Activated CD8-positive, alpha-beta memory T cell treated with anti-CD3 and anti-CD28 coated beads for 1 hour (primary cell): Measurements from ENCODE around the gene SETD1B.
"Not testable (repeated sequence)": the region's sequence is repeated elsewhere in the genome, so short reads cannot be mapped to it uniquely, and the experiment has no call there.

ENCODE experiments used
- DNase-seq, 2 donors: peaks; one replicate each; pipeline ENCODE4 v3.0.0-alpha.2; 2020; ENCODE audit warnings: low read depth in 1 of 2; ENCODE audit errors: extremely low read depth in 1 of 2

The SETD1B gene

DNA sequence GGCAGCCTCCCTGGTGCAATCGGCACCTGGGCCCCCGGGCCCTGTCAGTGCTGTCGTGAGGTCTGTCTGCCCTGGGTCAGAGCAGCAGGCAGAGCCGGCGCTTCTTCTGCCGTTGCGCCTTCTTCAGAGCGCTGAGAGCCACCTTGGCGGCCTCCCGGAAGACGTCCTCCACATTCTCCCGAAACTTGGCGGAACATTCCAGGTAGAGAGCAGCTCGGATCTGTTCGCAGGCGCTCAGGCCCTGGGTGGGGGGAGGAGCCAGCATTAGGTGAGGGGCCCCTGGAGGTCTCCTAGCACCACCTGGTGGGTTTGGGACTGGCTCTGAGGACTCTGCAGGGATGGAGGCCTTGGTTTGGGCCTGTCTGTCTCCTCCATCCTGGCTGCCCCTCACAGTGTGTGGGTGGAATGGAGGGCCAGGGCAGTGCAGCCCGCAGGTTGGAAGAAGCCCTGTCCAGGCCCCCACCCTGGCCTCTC, 24.4 kb upstream of the SETD1B start:
- DNase-seq = no peak

DNA sequence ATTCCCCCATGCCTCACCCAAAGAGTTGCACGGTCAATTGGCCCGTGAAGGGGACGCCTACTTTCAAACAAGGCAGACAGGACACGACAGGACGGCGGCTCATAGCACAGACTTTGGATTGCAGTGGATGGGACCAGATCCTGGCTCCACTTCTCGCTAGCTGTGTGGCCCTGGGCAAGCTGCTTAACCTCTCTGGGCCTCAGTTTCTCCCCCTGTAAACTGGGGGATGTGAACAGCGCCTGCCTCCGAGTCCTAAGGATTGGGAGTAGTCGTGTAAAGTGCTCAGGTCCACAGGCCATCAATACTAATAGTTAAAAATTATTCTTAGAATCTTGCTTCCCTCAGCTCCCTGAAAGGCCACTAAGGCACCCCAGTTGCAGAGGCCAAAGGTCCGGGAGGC, 23.4 kb upstream of the SETD1B start:
- no peak for DNase-seq

DNA sequence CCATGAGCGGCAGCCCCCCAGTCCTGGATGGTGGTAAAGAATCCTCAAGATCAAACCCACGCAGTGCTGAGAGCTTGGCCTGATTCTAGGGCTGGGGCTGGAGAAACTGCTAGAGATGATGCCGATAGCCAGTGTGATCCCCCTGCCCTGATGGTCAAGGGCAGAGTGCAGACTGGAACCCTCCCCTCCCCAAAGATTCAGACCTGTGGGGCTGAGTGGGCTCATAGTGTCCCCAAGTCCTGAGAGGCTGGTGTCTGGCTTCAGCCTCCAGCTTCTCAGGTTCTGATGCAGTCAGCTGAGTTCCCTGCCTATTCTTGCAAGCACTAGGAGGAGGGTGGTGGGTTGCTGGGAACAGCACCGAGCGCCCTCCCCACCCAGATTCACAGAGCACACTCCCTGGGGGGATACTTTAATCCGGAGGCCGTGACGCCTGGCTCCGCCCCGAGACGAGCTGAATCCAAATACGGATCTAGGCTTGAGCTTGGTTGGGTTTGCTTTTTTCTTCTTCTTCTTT, 22.3 kb upstream of the SETD1B start:
- no peak for DNase-seq

DNA sequence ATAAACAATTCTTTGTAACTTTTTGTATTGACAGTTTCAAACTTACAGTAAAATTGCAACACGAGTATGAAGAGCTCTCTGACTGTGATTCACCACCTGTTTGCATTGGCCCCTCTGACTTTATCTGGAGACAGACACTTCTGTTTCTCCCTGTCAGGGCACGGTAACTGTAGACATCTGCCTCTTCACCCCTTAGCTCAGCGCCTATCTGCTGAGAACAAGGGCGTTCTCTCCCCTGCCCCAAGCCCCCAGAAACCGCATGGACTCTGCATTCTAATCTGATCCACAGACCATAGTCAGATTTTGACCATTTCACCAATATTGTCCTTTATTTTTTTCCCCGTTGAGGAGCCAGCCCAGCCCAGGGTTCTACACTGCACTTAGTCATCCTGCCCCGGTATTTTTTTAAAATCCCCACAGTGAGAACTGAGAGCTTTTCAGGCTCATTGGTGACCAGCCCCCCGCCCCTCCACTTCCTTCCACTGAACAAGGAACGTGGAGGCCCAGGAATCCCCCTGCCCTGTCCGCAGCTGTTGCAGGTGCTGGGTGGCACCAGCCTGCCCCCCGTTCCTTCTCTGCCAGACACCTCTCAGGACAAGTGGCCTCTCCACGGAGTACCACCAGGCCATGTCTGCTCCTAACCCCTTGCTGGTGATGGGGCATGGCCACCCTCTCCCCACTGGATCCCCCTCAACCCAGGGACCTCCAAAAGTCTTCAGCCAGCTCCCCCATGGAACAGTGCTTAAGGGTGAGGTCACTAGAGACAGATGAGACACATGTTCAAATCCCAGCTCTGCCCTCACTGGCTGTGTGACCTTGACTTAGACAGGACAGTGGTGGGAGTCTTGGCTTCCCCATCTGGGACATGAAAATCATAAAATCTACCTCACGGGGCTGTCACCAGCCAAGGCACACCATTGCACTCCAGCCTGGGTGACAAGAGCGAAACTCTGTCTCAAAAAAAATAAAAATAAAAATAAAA, 21.5 kb upstream of the SETD1B start:
- no peak for DNase-seq

DNA sequence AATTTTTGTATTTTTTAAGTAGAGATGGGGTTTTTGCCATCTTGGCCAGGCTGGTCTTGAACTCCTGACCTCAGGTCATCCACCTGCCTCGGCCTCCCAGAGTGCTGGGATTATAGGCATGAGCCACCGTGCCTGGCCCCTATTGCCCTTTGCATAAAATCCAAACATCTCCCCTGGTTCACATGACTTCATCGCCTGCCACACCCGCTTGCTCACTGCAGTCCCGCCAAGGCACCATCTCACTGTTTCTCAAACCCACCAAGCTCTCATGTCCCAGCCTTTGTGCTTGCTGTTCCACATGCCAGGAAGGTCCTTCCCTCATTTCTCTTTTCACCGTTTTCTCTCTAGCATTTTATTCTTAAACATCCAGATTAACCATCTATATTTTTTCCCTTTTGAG, 20.0 kb upstream of the SETD1B start:
- no peak for DNase-seq

DNA sequence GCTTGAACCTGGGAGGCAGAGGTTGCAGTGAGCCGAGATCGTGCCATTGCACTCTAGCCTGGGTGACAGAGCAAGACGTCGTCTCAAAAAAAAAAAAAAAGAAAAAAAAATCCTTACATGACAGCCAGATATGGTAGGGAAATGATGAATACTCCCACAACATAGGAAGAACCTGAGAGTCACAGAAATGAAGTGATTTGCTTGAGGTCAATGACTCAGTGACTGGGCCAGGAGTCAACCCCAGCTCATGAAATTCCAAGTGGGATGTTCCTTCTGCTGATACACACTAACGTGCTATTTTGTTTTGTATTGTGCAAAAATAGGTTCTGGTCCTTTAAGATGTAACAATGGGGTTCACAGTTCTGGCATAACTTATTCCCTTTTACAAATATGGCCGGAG, 19.3 kb upstream of the SETD1B start:
- DNase-seq = no peak

DNA sequence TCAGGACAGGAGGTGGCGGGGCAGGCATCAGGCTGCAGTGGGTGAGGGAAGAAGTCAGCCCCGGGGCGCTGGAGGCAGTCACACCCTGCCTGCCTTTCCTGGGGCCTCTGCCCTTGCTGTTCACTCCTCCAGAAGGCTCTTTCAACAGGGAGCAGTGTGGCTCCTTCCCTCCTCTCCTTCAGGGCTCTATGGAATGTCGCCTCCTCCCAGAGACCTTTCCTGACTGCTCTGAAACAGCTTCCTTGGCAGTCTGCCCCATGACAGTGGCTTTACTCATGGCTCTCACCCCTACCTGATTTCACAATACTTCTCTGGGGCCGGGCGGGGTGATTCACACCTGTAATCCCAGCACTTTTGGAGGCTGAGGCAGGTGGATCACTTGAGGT, 17.4 kb upstream of the SETD1B start:
- no peak for DNase-seq

DNA sequence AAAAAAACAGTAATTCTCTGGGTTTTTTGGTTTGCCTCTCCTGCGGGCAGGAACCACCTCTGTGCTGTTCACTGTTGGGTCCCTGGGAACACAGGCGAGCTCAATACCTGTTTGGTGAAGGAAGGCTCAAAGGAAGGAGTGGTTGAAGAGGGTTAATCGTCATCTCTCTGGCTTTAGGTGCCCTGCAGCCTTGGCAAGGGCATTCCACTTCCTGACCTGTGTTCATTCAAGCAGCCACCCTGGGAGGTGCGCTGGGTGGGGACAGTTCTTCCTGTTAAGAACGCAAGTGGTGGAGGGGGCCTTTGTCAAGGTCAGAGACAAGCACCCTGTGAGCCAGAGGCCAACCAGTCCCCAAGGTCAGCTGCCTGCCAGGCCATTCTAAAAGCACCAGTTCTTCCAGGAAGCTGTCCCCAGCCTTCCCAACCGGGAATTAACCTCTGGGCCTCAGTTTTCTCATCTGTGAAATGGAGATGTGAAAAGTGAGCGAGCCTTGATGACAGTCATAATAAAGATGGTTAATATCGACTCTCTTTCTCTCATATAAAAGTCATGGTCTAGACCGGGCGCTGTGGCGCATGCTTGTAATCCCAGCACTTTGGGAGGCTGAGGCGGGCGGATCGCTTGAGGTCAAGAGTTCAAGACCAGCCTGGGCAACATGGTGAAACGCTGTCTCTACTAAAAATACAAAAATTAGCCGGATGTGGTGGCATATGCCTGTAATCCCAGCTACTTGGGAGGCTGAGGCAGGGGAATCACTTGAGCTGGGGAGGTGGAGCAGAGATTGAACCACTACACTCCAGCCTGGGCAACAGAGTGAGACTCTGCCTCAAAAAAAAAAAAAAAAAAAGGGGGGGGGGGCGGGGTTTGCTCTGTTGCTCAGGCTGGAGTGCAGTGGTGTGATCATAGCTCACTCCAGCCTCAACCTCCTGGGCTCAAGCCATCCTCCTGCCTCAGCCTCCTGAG, 16.5 kb upstream of the SETD1B start:
- no peak for DNase-seq

DNA sequence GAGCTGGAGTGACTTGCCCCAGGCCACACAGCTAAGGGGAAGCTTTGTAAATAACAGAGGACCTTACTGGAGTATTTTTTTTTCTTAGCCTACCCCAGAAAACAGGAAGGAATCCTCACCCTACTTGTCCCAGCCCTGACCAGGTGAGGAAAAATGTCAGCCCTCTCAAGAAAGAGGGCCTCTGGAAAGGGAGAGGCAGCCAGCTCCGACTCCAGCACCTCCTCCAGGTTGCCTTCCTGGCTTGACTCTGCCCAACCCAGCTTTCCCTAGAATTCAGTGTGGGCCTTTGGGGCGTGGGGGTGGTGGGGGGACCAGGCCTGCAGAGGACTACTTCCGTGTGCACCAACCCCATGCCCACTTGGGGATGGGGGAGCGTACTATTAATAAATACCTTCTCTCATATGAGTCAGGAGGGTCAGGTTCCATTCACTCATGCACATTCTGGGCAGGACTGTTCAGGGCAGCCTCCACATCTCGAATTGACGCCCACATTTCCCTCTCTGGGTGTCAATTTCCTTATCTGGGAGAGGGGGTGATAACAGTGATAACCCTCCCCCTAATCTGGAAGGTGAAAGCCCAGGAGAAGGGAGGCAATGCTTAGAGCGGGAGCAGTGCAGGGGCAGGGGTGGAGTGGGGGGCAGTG, 15.5 kb upstream of the SETD1B start:
- no peak for DNase-seq

DNA sequence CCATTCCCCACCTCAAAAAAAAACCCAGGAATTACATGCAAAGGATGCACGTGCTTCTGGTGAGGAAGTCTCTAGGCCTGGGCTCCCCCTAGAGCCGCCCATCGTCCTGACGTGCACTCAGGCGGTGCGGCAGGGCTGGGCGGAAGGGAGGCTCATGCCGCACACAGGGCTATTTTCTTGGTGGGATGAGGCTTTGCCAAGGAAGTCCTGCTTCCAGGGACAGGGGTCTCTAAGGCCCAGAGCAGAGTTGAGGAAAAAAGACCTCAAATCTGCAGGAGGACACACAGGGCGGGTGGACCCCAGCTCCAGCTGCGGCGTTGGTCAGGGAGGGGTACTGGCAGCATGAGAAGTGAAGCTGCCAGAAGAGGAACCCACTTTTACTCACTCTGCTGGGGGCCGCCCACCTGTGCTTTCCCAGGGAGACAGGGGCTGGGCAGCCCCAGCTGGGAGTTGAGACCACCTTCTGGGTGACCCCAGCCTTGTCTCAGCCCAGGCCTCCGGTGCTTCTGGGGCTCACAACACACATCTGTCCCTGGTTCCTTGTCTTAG, 14.5 kb upstream of the SETD1B start:
- no peak for DNase-seq

DNA sequence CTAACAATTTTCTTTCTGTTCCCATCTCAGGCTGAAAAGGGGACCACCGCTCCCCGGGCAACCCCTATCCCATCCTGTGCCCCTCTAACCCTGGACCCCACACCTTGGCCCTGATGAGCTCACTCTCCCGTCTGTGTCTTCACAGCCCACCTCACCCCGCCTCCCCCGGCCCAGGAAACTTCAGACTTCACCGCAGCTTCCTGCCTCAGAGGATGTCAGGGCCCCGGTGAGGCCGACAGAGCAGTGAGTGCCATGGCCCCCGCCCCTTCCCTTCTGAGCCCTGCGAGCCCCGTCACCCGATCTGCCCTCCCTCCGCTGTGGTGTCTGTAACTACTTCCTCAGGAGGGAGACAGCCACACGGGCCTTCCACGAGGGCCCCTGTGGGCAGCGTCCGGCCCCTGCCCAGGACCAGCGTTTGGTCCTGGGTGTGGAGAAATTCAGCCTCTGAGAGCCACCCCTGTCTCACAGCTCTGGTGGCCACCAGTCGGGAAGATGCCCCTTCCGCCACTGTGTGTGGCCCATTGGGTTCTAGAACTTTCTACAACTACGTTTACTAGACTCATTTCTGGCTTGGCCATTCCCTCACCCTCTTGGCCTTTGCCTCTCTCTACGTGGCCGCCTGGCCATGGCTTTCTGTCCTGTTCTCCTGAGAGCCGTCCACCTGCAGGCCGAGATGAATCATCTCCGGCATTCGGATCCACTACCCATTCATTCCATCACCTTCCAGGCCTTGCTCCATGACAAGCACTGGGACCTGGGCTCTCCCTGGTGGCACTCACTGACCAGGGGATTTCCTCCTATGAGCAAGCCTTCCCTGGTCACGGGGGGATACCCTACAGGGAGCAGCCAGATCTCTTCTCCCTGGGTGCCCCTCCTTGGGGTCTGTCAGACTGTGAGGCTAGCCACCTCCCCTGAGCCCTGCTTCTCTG, 13.7 kb upstream of the SETD1B start:
- peak; percentile 91 to 93 for DNase-seq

DNA sequence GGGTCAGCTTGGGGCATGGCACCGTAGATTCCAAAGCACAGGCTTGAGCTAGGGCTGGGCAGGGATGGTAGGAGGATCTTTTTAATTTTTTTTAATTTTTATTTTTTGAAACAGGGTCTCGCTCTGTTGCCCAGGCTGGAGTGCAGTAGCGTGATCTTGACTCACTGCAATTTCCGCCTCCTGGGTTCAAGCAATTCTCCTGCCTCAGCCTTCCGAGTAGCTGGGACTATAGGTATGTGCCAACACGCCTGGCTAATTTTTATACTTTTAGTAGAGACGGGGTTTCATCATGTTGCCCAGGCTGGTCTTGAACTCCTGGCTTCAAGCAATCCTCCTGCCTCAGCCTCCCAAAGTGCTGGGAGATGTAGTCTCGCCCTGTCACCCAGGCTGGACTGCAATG, 13.0 kb upstream of the SETD1B start:
- DNase-seq = not testable (repeated sequence)

DNA sequence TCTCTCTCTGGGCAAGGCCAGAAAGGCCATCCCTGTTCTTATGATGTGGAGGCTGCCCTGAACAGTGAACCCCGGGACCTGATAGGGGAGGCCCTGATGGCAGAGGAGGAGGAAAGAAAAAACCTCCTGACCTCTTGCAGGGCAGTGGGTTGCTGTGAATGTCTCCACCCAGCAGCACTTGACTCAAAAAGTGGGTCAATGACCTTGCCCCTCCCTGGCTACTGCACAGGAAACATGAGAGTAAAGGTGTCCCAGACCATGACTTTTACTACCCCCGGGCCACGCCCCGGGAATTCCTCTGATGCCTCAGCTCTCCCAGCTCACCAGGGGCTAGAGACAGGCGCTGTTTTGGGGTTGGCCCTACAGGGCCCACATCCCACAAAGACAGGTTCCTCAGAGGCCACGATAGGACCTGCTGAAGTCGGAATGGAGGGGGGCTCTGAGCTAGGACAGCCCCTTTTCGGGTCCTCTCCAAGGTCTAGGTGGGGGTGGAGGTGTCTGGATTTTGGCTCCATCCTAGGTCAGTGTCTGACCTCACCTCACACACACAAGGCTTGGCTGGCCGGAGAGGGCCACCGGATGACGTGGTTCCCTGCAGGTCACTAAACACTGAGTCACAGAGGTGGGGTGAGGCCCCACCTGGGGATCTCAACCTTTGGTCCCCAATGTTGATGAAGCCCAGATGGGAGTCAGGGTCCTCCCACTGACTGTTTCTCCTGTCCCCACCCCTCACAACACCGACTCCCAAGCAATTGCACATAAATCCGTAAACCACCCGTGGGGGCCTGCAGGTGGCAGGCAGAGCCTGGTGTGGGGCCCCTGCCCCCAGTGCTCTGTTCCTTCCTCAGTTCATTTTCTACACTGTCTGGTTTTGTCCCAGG, 11.9 kb upstream of the SETD1B start:
- DNase-seq = no peak

DNA sequence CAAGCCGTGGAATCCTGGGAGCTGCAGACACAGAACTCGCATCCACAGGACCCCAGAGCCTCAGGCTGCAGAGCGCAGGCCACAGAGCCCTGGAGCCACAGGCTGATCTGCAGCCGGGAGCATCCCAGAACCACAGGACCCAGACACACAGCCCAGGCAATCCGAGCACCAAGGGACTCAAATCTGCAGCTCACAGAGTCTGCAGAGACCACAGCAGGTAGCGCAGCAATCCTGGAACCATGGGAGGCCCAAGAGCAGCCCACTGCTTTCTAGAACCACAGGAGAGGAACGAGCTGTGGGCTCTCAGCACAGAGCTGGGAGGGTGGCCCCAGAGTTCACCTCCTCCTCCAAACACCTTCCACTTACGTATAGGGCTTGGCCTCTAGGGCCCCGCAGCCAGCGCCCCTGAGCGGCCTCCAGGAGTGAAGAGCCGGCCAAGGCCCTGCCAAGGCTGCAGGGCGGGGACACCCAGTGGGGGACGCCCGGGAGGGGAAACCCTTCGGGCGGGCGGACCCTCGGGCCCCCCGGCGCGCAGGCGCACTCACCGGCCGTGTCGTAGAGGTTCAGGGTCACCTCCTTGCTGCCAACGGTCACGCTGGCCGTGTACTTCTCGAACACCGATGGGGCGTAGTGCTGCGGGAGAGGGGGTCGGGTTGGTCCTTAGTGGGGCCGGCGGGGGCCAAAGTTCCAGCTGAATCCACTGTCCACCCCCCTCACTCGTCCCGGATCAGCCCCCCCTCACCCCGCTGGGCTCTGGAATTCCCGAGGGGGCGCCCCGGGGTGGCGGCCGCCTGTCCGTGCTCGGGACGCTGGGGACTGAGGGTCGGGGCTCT, 11.0 kb upstream of the SETD1B start:
- no peak for DNase-seq

DNA sequence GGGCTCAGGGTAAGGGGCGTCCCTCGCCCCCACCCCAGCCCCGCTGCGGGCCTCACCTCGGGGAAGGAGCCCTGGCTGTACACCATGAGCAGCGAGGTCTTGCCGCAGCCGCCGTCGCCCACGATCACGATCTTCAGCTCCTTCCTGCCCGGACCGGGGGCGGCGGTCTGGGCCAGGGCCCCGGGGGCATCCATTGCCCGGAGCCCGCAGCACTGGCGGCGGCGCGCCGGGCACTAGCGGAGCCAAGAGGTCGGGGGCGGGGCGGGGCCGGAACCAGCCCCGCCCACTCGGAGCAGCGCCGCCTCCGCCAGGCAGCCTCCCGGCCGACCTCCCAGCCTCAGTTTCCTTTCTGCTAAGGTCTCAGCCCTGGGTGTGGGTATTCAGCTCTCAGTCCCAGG, 10.4 kb upstream of the SETD1B start, which contains the start of gene RHOF:
Gene RHOF (minus strand): TSS at position 249 of the 398 bp plus-strand sequence. CDS start 55 bp downstream, at position 194.
- no peak for DNase-seq

DNA sequence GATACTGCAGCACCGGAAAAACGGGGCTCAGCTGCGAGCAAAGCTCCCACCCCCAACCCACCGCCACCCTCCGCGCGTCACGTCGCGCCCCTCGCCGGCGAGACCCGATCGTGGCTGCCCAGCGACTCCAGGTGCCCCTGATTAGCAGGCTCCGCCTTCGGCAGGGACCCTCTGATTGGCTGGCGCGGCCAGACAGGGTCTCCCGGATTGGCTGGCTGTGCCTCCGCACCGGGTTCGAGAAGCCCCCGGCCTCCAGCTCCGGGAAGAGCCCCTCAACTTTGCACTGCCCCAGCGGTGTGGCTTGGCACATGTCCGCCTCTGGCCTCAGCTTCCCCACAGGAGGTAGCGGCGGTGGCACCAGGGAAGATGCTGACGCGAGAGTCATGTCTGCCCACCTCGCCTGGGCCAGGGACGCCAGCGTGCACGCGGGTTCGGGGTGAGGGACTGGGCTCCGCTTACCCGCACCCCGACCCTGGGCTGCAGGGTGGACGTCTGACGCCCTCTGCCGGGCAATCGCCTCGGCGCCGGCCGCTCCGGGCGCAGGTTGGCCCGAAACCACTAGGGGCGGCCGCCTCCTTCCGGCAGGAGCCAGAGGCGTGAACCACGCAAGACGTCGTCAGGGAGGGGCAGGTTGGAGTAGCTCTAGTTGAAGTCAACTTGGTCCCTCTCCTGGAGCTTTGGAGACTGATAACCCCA, 9.8 kb upstream of the SETD1B start:
- DNase-seq = peak; percentile 86 to 93

DNA sequence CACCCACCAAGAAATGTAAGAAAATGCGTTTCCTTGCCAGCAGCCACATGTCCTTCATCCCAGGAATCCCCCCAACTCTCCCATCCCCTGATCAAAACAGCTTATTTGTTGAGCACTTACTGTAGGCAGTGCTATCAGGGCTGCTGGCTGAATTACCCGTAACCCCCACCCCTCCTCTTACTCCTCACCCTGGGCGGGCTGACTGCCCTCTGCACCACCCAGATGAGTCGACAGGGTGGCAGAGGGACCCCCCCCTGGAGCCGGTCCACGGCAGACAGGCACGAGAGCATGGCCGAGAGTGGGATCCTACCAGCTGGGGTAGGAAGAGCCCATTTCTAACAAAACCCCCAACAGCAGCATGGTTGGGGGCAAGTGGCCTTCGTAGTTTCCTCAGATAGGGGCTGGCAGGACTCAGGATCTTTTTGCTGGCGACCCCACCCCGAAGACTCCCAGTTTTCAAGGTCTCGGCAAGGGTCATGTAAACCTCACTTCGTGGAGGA, 9.2 kb upstream of the SETD1B start:
- no peak for DNase-seq
